CD4-positive, alpha-beta T cell treated with Interleukin-6 at 100 ng/mL for 8 hours (primary cell): Measurements from ENCODE around the gene SLC9C1.

Experiments
- DNase-seq: peaks from one replicate; pipeline ENCODE4 v3.0.0-alpha.2; 2020; ENCODE audit warnings: mixed read lengths, low spot score

Gene SLC9C1

GRCh38 chr3:112131111-112131510 lies 162.9 kb downstream of the SLC9C1 start:
- no peak for DNase-seq

- DNase-seq: no peak
These were observed 163.4 kb downstream of the SLC9C1 start for GRCh38 chr3:112130638-112130993.

GRCh38 chr3:112129925-112130637 lies 163.9 kb downstream of the SLC9C1 start:
- DNase-seq: no peak

GRCh38 chr3:112128843-112129727 lies 164.9 kb downstream of the SLC9C1 start:
- DNase-seq: peak; percentile 77

DNA sequence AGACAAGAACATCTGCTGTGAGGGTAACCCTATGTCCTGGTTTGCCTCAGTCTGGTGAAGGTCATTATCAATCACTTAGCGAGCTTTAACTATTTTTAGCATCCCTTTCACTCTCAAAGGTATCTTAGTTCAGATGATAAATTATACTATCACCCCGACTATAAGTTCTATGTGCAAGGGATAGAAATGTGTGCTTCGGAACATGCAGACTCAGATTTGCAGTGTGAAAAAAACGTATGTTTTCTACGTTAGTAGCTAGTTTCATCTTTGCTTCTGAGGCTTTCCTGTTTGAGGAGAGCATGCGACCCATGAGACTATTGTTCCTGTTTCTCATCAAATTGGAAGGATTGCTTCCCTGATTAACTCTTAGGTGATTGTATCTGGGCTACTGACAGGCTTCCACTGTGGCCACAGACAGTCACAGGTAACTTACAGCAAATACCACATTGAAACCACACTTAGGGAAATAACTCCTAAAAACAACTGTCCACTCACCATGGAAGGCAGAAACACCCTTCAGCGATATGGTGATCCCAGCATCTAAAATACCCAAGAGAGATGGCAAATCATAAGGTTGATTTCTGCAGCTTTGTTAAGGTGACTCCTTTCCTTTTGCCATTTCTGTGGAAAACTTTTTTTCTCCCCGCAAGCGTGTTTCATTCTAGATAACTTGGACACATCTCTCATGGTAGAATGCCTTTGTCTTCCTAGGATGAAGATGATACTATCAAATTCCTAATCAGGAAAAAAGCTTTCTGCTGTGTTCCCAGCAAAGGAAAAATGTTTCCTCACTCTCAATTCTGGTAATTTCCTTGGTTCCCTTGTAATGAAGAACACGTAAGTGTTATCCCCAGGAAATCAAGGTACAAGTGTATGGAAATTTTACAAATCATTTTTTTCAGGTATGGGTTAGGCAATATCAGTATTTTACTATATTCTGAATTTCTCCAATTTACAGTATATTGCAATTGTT lies 166.2 kb downstream of the SLC9C1 start:
- DNase-seq: no peak

- no peak for DNase-seq
These were observed 167.5 kb downstream of the SLC9C1 start for GRCh38 chr3:112126511-112126911.

DNA sequence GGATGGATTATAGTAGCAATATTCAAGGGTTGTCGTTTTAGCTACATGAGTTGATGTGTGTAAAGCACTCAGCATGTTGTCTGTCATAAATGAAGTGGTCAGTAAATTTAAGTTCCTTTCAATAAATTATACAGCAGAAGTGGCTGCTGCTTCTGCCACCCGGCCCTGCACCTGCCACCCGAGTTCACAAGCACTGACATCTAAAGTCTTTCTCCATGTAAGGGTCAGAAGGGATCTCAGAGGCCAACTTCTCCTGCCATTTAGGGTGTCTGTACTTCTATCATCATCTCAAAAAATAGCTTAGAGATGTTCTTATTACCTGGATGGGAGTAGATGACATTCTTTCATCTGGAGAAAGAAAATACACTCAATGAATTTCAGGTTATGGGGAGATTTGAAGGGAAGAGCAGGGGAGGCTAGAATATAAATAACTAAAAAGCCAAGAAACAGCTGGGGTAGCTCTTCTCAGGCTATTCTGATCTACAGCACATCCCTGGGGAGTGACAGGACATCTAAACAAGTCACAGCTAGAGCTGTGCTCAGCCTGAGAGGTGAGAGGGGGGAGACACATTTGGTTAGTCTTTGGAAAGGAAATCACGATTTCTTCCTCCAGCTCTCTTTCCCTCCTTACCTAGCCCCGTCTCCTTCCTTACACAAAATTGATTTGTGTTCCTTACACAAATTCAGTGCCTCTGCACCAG lies 169.0 kb downstream of the SLC9C1 start:
- DNase-seq: no peak

DNA sequence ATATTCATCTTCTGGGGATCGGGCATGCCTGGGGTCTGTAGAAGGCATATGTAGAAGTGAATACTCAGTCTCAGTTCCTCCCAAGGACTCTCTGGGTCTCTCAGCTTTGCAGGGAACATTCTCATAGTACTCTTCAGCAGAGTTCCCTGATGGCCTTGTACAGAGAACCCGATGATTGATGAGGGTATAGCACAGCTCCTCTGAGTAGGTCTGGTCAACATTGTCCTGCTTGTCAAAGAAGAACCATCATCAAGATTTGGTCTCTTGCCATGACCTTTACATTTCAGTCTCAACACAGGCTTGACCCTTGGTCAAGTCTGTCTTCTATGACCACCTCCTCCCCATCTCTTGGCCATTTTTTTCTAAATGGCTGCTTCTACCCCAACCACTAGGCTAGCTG lies 170.5 kb downstream of the SLC9C1 start:
- no peak for DNase-seq

GRCh38 chr3:112122870-112123269 lies 171.1 kb downstream of the SLC9C1 start:
- DNase-seq: no peak

DNA sequence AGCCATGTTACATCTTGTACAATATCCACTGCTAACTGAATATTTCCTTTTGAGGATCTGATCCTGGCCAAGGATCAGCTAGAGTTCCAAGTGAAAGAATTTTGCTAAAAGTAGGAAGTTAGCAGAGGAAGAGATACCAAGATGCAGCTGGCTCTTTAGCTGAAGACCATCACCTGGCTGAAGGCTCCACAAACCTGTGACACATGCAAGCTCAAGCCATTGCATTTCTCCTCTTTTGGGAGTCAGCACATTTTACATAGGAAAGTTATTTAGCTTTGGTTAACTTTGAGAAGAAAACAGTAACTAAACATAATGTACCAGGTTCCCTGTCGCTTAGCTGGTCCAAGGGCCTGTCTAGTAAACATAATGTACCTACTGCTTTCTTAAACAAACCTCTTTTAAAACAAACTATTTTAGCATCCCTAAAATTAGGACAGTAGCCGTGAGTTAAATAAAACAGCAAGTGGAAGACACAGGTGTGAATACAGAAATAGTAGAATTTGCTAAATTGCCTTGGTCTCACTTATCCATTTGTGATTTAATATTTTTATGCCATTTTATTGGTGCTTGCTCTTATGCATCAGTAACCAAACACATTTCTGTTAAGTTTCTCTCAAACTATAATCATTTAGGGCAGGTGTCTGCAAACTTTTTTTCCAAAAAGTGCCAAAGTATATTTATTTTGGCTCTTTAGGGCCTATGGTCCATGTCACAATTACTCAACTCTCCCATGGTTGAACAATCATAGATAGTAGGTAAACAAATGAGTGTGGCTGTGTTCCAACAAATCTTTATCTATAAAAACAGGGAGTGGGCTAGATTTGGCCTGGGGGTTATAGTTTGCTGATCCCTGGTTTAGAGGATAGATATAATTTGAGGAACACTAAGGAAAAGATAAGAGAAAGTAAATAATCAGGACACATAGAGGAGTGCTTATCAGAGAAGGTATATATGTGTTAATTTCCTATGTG lies 172.2 kb downstream of the SLC9C1 start:
- no peak for DNase-seq

DNA sequence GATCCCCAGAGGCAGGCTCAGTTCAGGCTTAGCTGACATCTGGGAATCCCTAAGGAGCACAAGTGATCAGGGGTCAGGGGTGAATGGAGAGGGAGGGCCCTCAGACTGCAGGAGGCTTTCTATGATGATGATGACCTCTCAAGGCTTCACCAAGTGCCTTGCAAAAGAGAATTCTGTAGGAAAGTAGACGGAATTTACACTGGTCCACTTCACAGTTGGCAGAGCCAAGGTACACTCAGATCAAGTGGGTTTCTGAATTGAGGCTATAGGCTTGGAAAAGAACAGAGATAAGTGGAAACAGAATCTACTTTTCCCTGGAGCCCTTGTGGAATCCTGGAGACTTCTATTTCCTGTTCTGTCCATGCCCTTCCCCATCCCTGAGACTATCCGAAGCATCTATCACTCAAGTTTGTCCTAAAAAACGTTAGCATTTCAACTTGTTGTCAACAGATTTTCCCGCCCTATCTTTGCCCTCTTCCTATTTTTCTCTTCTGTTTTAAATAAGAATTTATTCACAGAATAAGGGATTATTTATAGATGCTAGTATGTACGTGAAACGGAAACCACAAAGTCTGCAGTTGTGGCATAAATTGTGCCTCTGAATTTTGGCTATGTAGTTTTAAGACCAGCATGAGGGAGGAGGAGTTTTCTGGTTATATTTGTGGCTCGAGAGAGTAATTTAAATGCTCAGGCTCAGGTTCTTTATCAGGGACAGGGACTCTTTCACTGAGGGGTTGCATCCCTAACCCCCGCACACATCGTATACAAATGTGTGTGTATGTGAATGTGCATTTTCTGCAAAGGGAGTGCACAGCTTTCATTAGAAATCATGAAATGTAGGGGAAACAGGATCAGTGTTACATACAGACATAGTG lies 173.8 kb downstream of the SLC9C1 start:
- peak; percentile 24 for DNase-seq

DNA sequence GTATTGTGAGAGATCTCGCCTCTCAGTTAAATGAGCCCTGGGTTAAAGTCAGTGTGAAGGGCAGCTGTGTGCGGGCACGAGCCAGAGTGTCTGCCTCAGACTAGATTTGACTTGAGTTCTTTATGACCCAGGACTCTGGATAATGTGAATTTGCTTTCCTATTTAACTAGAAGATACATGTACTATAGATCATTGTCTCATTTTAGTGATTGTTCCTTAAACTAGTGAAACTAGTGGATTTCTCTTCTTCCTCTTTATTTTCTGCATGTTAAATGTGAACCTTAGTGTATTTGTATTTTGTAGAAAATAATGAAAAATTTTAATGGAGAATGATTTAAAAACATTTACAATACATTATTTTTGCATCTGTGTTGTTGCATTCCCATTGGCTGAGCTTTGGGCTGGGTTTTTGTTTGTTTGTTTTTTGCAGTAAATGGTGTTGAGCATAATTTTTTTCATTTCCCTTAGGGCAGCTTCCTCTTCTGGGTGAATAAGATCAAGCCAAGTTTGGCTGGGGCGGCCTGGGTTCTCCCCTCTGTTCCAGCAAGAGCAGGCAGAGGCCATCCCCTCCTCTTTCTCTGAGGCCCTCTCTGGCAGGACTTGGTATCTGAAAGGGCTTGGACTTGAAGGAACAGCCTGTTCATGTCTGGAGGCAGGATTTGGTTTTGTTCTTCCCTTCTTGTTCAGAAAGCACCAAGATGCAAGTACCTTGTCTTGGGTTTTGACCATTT lies 176.0 kb downstream of the SLC9C1 start:
- DNase-seq: no peak

GRCh38 chr3:112117415-112117814 lies 176.6 kb downstream of the SLC9C1 start:
- DNase-seq: no peak

DNA sequence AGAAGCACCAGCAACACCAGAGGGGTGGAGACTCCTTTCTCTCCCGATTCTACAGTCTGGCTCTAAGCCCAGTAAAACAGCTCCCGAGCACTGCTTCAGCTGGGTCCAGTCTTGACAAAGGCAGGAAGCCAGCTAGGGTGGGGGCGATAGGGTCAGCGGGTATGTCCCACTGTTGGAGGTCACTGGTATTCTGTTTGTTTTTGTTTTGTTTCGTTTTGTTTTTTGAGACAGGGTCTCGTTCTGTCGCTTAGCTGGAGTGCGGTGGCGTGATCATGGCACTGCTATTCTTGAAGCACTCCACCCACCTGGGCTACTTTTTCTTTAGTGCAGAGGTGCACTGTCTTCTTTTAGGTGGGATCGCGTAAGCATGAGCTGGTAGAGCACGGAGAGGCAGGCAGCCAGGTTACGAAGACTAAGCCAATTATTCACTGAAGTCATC lies 177.2 kb downstream of the SLC9C1 start:
- no peak for DNase-seq

DNA sequence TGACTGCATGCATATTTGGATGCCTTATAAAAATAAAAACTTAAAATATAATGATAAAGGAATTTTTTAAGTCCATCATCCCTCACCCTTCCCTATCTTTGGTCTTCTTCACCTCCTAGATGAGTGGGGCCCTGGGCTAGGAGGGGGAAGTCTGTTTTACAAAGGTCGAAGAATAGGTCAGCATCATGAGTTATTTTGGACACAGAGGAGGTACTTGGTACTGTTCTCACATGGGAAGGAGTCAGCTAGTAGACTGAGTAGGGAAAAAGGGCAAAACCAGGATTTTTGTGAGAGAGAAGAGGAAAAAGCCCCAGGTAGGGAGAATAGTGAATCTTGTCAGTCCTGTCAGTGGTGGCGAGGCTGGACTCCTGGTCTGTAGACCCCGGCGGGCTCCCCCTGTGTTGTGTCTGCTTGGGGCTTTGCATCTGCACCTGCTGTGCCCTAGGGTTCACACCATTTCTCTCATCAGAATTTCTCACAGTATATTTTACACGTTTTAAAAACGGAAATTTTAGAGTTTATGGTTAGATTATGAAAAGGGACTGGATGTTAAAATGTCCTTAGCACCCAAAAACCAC lies 178.1 kb downstream of the SLC9C1 start:
- DNase-seq: no peak

DNA sequence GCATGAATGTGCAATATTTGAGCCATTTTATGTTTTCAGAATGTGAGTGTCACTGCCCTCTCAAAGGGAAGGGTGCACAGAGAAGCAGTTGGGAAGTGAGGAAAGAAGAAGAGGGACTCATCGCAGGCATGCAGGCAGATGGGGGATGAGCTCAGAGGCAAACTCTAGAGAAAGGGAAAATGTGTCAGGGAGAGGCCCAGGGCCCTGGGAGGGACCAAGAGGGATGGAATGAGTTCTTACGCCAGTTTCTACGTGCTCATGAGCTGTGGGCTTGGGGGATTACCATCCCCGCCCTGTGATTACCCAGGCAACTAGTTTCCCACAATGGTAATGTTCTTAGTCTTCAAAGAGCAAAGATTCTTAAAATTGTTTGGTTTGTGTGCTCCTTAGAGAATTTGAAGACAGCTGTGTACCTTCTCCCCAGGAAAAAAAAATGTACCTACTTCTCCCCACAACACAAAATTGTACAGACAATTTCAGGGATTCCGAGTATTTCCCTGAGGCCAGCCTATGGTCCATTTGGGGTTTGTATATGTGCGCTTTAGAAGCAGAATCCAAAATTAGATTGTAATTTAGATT lies 178.8 kb downstream of the SLC9C1 start:
- no peak for DNase-seq

DNA sequence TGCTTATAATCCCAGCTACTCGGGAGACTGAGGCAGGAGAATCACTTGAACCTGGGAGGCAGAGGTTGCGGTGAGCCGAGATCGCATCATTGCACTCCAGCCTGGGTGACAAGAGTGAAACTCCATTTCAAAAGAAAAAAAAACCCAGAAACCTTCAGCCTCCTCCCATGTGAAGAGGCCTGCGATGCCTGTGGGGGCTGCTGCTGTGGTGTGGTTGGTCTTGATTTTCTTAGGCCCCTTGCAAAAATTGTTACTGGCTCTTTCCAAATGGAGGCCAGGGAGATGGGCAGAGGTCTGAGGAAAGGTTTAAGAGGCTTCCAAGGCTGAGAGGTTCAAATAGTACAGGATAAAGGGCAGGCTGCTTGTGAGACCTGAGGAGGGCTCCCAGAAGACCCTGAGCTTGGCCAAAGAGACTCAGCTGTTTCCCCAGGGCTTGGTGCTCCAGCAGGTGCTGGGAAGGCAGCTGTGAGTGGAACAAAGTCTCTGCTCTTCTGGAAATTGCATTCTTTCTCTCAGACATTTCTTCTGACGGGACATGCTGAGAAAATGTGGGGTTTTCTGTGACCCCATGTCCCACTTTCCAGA lies 179.3 kb downstream of the SLC9C1 start:
- no peak for DNase-seq
